ENCODE results near the gene CD247. TPM values are rescaled to one million over a fixed set of nuclear protein-coding genes. Genes with fewer than 3 reads are reported as not detected.

The CD247 gene
- polyA plus RNA-seq, 1 of the 3 experiments (the other 2 are of a cell fraction): 0.08 TPM

GRCh38 chr1:167412072-167412471 is 106.3 kb downstream of the CD247 start:
- Histone ChIP-seq H3K9ac (no peak overlapping the region), H4K20me1 (ENCODE audit: insufficient read depth) (no peaks in the 10 kb centered on the region), H3K4me2 (no peak overlapping the region), H3K79me2 (ENCODE audit: insufficient read depth) (no peaks in the 10 kb centered on the region), H2AFZ (ENCODE audit: low read depth) (no peak overlapping the region), H3F3A (replicated peaks; ENCODE audit: insufficient read depth) (peaks cover 6% of the 10 kb centered on the region), H3K4me1 (ENCODE audit: control insufficient read depth in 1 of 2, insufficient read depth in 2 of 2, low read depth in 1 of 2, low read length in 1 of 2) (peaks cover 0 to 2% of the 10 kb centered on the region in 2 experiments; a peak in 1 of 4 replicates), H3K9me2 (no peaks in the 10 kb centered on the region), H3K27ac (ENCODE audit: low read depth in 2 of 2, low read length in 1 of 2) (no peak overlapping the region), H3K4me3 (ENCODE audit: low read depth in 2 of 2, low read length in 1 of 2) (no peak overlapping the region), H3K36me3 (replicated peaks in 1 of 2; ENCODE audit: control insufficient read depth in 1 of 2, insufficient read depth in 2 of 2, low read length in 1 of 2) (peaks cover 21 to 38% of the 10 kb centered on the region in 2 experiments), H3K27me3 (ENCODE audit: insufficient read depth) (no peaks in the 10 kb centered on the region), H3K9me3 (no peaks in the 10 kb centered on the region)
- POLR2A ChIA-PET: no interaction called here
- DNase-seq: no peak
- 94% methylated on average over 4 of the region's 4 CpGs for WGBS (ENCODE audit: low lambda C conversion rate)
- TF ChIP-seq IRF3 (IDR thresholded peaks at IDR 0.05; ENCODE audit: low read depth, low read length) (no peak), ZBTB33 (IDR thresholded peaks at IDR 0.05; ENCODE audit: borderline replicate concordance, low read depth) (no peak), PBX3 (IDR thresholded peaks at IDR 0.05) (no peak), SIN3A (IDR thresholded peaks at IDR 0.05; ENCODE audit: borderline replicate concordance, low read depth, low read length) (no peak), YY1 (IDR thresholded peaks at IDR 0.05; ENCODE audit: low read depth) (no peak)
- CTCF ChIA-PET: interaction anchor here (0.8 to 1.2 kb wide), 2 partner anchors 126 to 148 kb away, joined by 3 read pairs; no protein-coding TSS in a partner anchor

- H3K9ac ChIP-seq: no peak overlapping the region
- H3K9me3 ChIP-seq: no peaks in the 10 kb centered on the region
- no peaks in the 10 kb centered on the region for H3K79me2 ChIP-seq (ENCODE audit: insufficient read depth)
- H3K27ac ChIP-seq (ENCODE audit: low read depth in 2 of 2, low read length in 1 of 2): no peak overlapping the region
- no peaks in the 10 kb centered on the region; a peak in 2 of 4 replicates for H3K4me1 ChIP-seq (ENCODE audit: control insufficient read depth in 1 of 2, insufficient read depth in 2 of 2, low read depth in 1 of 2, low read length in 1 of 2)
- H3K36me3 ChIP-seq (replicated peaks in 1 of 2; ENCODE audit: control insufficient read depth in 1 of 2, insufficient read depth in 2 of 2, low read length in 1 of 2): peaks cover 20 to 32% of the 10 kb centered on the region in 2 experiments
- ChIA-PET CTCF (interaction anchor here (0.7 to 2.0 kb wide), 4 partner anchors 10 to 141 kb away, joined by 3 to 9 read pairs (median 4); no protein-coding TSS in a partner anchor), POLR2A (no interaction called here)
- H3K27me3 ChIP-seq (ENCODE audit: insufficient read depth): no peaks in the 10 kb centered on the region
- H4K20me1 ChIP-seq (ENCODE audit: insufficient read depth): no peaks in the 10 kb centered on the region
- H3K4me2 ChIP-seq: no peak overlapping the region
- peaks cover 6% of the 10 kb centered on the region for H3F3A ChIP-seq (replicated peaks; ENCODE audit: insufficient read depth)
- no peak for DNase-seq
- H2AFZ ChIP-seq (ENCODE audit: low read depth): no peak overlapping the region
- no peaks in the 10 kb centered on the region for H3K9me2 ChIP-seq
- H3K4me3 ChIP-seq (ENCODE audit: low read depth in 2 of 2, low read length in 1 of 2): no peak overlapping the region
- 95% methylated on average over 1 of the region's 1 CpG for WGBS (ENCODE audit: low lambda C conversion rate)
- no peak for TF ChIP-seq RXRA (IDR thresholded peaks at IDR 0.05; ENCODE audit: borderline replicate concordance, low read depth)
- TF ChIP-seq MEF2A (IDR thresholded peaks at IDR 0.05; ENCODE audit: borderline replicate concordance, low read depth): no peak
- no peak for TF ChIP-seq RCOR1 (IDR thresholded peaks at IDR 0.05; ENCODE audit: low read length)
- no peak for TF ChIP-seq MAX (IDR thresholded peaks at IDR 0.05; ENCODE audit: low read depth)
- no peak for TF ChIP-seq SIN3A (IDR thresholded peaks at IDR 0.05; ENCODE audit: borderline replicate concordance, low read depth, low read length)
- no peak for TF ChIP-seq USF1 (IDR thresholded peaks at IDR 0.05; ENCODE audit: borderline replicate concordance, low read depth)
- TF ChIP-seq SMC3 (IDR thresholded peaks at IDR 0.05; ENCODE audit: low read depth, low read length): 0 out of 2 replicates have a peak, but pooled peaks have one; percentile 7
- no peak for TF ChIP-seq TCF12 (IDR thresholded peaks at IDR 0.05)
- TF ChIP-seq FOSL2 (IDR thresholded peaks at IDR 0.05; ENCODE audit: borderline replicate concordance, low read depth): no peak
- no peak for TF ChIP-seq FOXM1 (IDR thresholded peaks at IDR 0.05; ENCODE audit: low read depth)
- no peak for TF ChIP-seq PBX3 (IDR thresholded peaks at IDR 0.05)
- no peak for TF ChIP-seq ZBTB33 (IDR thresholded peaks at IDR 0.05; ENCODE audit: borderline replicate concordance, low read depth)
- no peak for TF ChIP-seq USF2 (IDR thresholded peaks at IDR 0.05; ENCODE audit: borderline replicate concordance, low read depth, low read length)
Measured at GRCh38 chr1:167409183-167409582, 109.1 kb downstream of the CD247 start.

All from SK-N-SH (cell line).